SKM-1 treated with dmso at 0.1 percent for 144 hours (cell line): ENCODE measurements around the gene OTULIN.
A peak's percentile ranks its signal among the peaks of the same experiment; 100 is the strongest.

Source experiments
- DNase-seq: peaks from one replicate; lab custom pipeline; 2025; ENCODE audit not compliant: unreplicated experiment; lab: John Stamatoyannopoulos, UW

OTULIN gene

GRCh38 chr5:14664270-14665100, at the start of gene OTULIN:
Gene OTULIN (plus strand): TSS chr5:14664718. CDS start chr5:14664826, 108 bp downstream.
- DNase-seq: peak; percentile 91

GRCh38 chr5:14615365-14615764, 49.2 kb upstream of the OTULIN start:
- DNase-seq: no peak

- no peak for DNase-seq
Observed at GRCh38 chr5:14617441-14617840, 47.1 kb upstream of the OTULIN start.

GRCh38 chr5:14627270-14627669, 37.2 kb upstream of the OTULIN start:
- no peak for DNase-seq

GRCh38 chr5:14628346-14628745, 36.2 kb upstream of the OTULIN start:
- DNase-seq: no peak

GRCh38 chr5:14630671-14631070, 33.8 kb upstream of the OTULIN start:
- DNase-seq: no peak

GRCh38 chr5:14635656-14636055, 28.9 kb upstream of the OTULIN start:
- no peak for DNase-seq

GRCh38 chr5:14640765-14641164, 23.8 kb upstream of the OTULIN start:
- DNase-seq: no peak

GRCh38 chr5:14644623-14645237, 19.8 kb upstream of the OTULIN start:
- no peak for DNase-seq

- no peak for DNase-seq
Observed at GRCh38 chr5:14650052-14650451, 14.5 kb upstream of the OTULIN start.

GRCh38 chr5:14655146-14655741, 9.3 kb upstream of the OTULIN start:
- no peak for DNase-seq

- no peak for DNase-seq
Observed at GRCh38 chr5:14656898-14657297, 7.6 kb upstream of the OTULIN start.

GRCh38 chr5:14659821-14660607, 4.5 kb upstream of the OTULIN start:
- DNase-seq: no peak

- no peak for DNase-seq
Observed at GRCh38 chr5:14660833-14661232, 3.7 kb upstream of the OTULIN start.

- DNase-seq: no peak
Observed at GRCh38 chr5:14662721-14663260, 1.7 kb upstream of the OTULIN start.

GRCh38 chr5:14663734-14664269, 716 bp upstream of the OTULIN start:
- DNase-seq: no peak

GRCh38 chr5:14665101-14665822, 744 bp downstream of the OTULIN start:
- peak; percentile 17 for DNase-seq

- no peak for DNase-seq
Observed at GRCh38 chr5:14665949-14666348, 1.4 kb downstream of the OTULIN start.

- DNase-seq: no peak
Observed at GRCh38 chr5:14666357-14666756, 1.8 kb downstream of the OTULIN start.

- DNase-seq: no peak
Observed at GRCh38 chr5:14667290-14667689, 2.8 kb downstream of the OTULIN start.
